ENCODE results near the gene KCNK10. TPM values are rescaled to one million over a fixed set of nuclear protein-coding genes. Genes with fewer than 3 reads are reported as not detected.

Gene KCNK10
- total RNA-seq, 1 experiment from 2014 or later, result not detected

DNA sequence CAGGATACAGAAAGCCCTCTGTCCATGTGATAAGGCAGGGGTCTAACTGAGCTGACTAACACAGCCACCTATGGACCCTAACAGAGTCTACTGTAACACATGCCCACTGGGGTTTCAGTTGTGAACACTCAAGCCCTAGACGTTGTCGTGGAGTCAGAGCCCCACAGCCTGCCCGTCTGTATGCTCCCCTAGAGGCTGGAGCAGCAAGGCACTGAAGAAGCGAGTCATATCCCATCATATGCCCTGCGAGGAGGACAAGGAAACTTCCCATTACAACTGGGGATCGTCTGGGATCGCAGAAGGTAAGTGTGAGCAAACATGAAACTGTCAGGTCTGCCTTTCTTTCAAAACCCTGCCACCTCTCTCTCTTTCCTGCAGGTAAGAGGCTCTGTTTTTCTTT, 180.1 kb downstream of the KCNK10 start:
- intact Hi-C loops (cut with micrococcal nuclease; ENCODE audit: unreplicated experiment), result no loop called here
- ChIA-PET CTCF (no interaction called here), POLR2A (ENCODE audit: low non-redundant PET) (no interaction called here)
- H3K36me3 ChIP-seq (ENCODE audit: insufficient read depth, low read length, poor library complexity, severe bottlenecking), result no peaks in the 10 kb centered on the region
- TF ChIP-seq, protein P1, sequence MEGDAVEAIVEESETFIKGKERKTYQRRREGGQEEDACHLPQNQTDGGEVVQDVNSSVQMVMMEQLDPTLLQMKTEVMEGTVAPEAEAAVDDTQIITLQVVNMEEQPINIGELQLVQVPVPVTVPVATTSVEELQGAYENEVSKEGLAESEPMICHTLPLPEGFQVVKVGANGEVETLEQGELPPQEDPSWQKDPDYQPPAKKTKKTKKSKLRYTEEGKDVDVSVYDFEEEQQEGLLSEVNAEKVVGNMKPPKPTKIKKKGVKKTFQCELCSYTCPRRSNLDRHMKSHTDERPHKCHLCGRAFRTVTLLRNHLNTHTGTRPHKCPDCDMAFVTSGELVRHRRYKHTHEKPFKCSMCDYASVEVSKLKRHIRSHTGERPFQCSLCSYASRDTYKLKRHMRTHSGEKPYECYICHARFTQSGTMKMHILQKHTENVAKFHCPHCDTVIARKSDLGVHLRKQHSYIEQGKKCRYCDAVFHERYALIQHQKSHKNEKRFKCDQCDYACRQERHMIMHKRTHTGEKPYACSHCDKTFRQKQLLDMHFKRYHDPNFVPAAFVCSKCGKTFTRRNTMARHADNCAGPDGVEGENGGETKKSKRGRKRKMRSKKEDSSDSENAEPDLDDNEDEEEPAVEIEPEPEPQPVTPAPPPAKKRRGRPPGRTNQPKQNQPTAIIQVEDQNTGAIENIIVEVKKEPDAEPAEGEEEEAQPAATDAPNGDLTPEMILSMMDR (conservative IDR thresholded peaks at IDR 0.05; ENCODE audit: low read depth, low read length), result no peak
- no peak for TF ChIP-seq EZH2 (IDR thresholded peaks at IDR 0.05; ENCODE audit: borderline replicate concordance, low read depth, low read length, poor library complexity, severe bottlenecking)
- no peak overlapping the region for H3K4me3 ChIP-seq (ENCODE audit: low read depth, low read length, poor library complexity, severe bottlenecking)
- no peak overlapping the region for H3K27ac ChIP-seq (ENCODE audit: low read depth, low read length, poor library complexity, severe bottlenecking)
- H3K27me3 ChIP-seq (replicated peaks; ENCODE audit: insufficient read depth, low read depth, low read length, poor library complexity), result no peaks in the 10 kb centered on the region
- H3K4me1 ChIP-seq (ENCODE audit: insufficient read depth, low read length, poor library complexity, severe bottlenecking), result no peaks in the 10 kb centered on the region
- DNase-seq (ENCODE audit: low spot score), result no peak
- no peaks in the 10 kb centered on the region for H3K9me3 ChIP-seq (ENCODE audit: low read depth, low read length, poor library complexity, severe bottlenecking)
- BruUV-seq (replicated peaks), result no TSS peak

DNA sequence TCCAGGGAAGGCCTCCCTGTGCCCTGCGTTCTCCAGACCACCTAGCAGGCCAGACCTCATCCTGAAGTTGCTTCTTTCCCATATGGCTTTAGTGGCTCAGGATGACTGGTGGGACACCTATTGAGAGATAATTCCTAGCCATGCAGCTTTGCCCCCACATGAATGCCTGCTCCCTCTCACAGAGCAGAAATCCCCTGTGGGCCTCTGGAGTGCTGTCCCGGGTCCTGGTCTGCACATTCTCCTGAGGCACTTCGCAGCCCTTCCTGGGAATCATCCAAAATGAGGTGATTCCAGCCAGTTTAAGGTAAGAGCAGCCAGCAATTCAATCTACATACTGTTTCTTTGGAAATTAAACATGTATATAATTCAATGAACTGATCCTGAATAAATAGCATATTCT, 182.2 kb downstream of the KCNK10 start:
- ChIA-PET CTCF (no interaction called here), POLR2A (ENCODE audit: low non-redundant PET) (no interaction called here)
- Histone ChIP-seq H3K4me1 (ENCODE audit: insufficient read depth, low read length, poor library complexity, severe bottlenecking) (no peaks in the 10 kb centered on the region), H3K27ac (ENCODE audit: low read depth, low read length, poor library complexity, severe bottlenecking) (no peak overlapping the region), H3K4me3 (ENCODE audit: low read depth, low read length, poor library complexity, severe bottlenecking) (no peak overlapping the region), H3K9me3 (ENCODE audit: low read depth, low read length, poor library complexity, severe bottlenecking) (no peaks in the 10 kb centered on the region), H3K27me3 (replicated peaks; ENCODE audit: insufficient read depth, low read depth, low read length, poor library complexity) (no peaks in the 10 kb centered on the region), H3K36me3 (ENCODE audit: insufficient read depth, low read length, poor library complexity, severe bottlenecking) (no peaks in the 10 kb centered on the region)
- no TSS peak for BruUV-seq (replicated peaks)
- intact Hi-C loops (cut with micrococcal nuclease; ENCODE audit: unreplicated experiment), result no loop called here
- TF ChIP-seq, protein P1 (conservative IDR thresholded peaks at IDR 0.05; ENCODE audit: low read depth, low read length), result no peak
- TF ChIP-seq EZH2 (IDR thresholded peaks at IDR 0.05; ENCODE audit: borderline replicate concordance, low read depth, low read length, poor library complexity, severe bottlenecking), result no peak
- DNase-seq (ENCODE audit: low spot score), result no peak

DNA sequence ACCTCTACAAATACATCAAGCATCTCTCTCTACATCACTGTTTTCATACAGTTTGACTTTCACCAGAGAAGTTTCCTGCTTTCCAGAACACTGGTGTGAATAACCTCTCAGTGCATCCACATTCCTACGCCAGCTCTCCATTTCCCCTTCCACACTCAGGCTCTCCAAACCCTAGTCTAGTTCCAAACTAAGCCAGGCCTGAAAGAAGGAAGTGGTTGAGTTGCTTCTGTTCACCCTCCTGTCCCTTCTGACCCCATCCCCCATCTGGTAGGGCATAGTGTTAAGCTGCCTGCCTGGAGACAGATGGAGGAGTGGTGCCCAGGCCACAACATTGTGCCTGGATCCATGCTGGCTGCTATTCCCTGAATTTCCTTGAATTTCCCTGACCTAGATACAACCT, 185.7 kb downstream of the KCNK10 start:
- H3K36me3 ChIP-seq (ENCODE audit: insufficient read depth, low read length, poor library complexity, severe bottlenecking), result no peaks in the 10 kb centered on the region
- ChIA-PET CTCF (no interaction called here), POLR2A (ENCODE audit: low non-redundant PET) (no interaction called here)
- no peaks in the 10 kb centered on the region for H3K4me1 ChIP-seq (ENCODE audit: insufficient read depth, low read length, poor library complexity, severe bottlenecking)
- intact Hi-C loops (cut with micrococcal nuclease; ENCODE audit: unreplicated experiment), result no loop called here
- BruUV-seq (replicated peaks), result no TSS peak
- TF ChIP-seq EZH2 (IDR thresholded peaks at IDR 0.05; ENCODE audit: borderline replicate concordance, low read depth, low read length, poor library complexity, severe bottlenecking), result no peak
- TF ChIP-seq, protein P1 (conservative IDR thresholded peaks at IDR 0.05; ENCODE audit: low read depth, low read length), result no peak
- no peaks in the 10 kb centered on the region for H3K27me3 ChIP-seq (replicated peaks; ENCODE audit: insufficient read depth, low read depth, low read length, poor library complexity)
- no peak overlapping the region for H3K27ac ChIP-seq (ENCODE audit: low read depth, low read length, poor library complexity, severe bottlenecking)
- DNase-seq (ENCODE audit: low spot score), result no peak
- H3K4me3 ChIP-seq (ENCODE audit: low read depth, low read length, poor library complexity, severe bottlenecking), result no peak overlapping the region
- no peaks in the 10 kb centered on the region for H3K9me3 ChIP-seq (ENCODE audit: low read depth, low read length, poor library complexity, severe bottlenecking)

Other genes with a start within 250 kb of the KCNK10 start
- gene SPATA7, start 62.4 kb upstream of the KCNK10 start, total RNA-seq (2021), result 5.2 and 6.2 TPM in 2 replicates
- 6.1 and 6.5 TPM in 2 replicates for gene PTPN21, start 231.7 kb upstream of the KCNK10 start, total RNA-seq (2021)
- 91.0 and 93.2 TPM in 2 replicates for gene ZC3H14, start 239.8 kb upstream of the KCNK10 start, total RNA-seq (2021)